PC-9 (cell line): ENCODE measurements around the gene CA12. TPM values are rescaled to one million over a fixed set of nuclear protein-coding genes. Genes with fewer than 3 reads are reported as not detected.

Experiments
- BruUV-seq: library from RNA; stranded (reverse); fragments of 400-500 nt; replicated peaks from 2 replicates; lab custom pipeline; 2021; lab: Mats Ljungman, UMichigan
- CTCF ChIA-PET: fragments of 300-600 bp; sonication (Branson Sonifier 250); formaldehyde crosslinking; loops from one replicate; lab custom pipeline; 2022; ENCODE audit warnings: antibody characterized with exemption; lab: Charles Lee
- POLR2A ChIA-PET: fragments of 300-600 bp; sonication (Branson Sonifier 250); formaldehyde crosslinking; loops from one replicate; lab custom pipeline; 2022; ENCODE audit warnings: antibody characterized with exemption; ENCODE audit not compliant: unreplicated experiment; lab: Charles Lee
- DNase-seq, 2 experiments: peaks; one replicate each; pipeline versions ENCODE4 v3.0.0 to v3.0.0-alpha.2; 2015 to 2022; ENCODE audit warnings: mixed read lengths in 1 of 2
- H2AFZ ChIP-seq: fragments of 200-600 bp; sonication (generic); 2 replicates; pipeline ENCODE4 v1.8.1; 2017; ENCODE audit warnings: antibody characterized with exemption
- H3F3A ChIP-seq: fragments of 200-600 bp; sonication (generic); 2 replicates; pipeline ENCODE4 v1.8.1; 2017; ENCODE audit warnings: antibody characterized with exemption, mild to moderate bottlenecking, low read depth; ENCODE audit not compliant: insufficient read depth
- H3K27ac ChIP-seq: fragments of 200-600 bp; sonication (generic); 2 replicates; pipeline ENCODE4 v1.6.1; 2016; ENCODE audit warnings: mixed run types
- H3K27me3 ChIP-seq: fragments of 200-600 bp; sonication (generic); 2 replicates; pipeline ENCODE4 v1.6.1; 2016; ENCODE audit warnings: low read depth, mixed run types; ENCODE audit not compliant: insufficient read depth
- H3K36me3 ChIP-seq: fragments of 200-600 bp; sonication (generic); 2 replicates; pipeline ENCODE4 v1.6.1; 2016; ENCODE audit warnings: low read depth, mixed run types
- H3K4me1 ChIP-seq: fragments of 200-600 bp; sonication (generic); replicated peaks from 2 replicates; pipeline ENCODE4 v1.6.1; 2016; ENCODE audit warnings: mixed run types; ENCODE audit not compliant: insufficient read depth
- H3K4me2 ChIP-seq: fragments of 200-600 bp; sonication (generic); 2 replicates; pipeline ENCODE4 v1.6.1; 2017; ENCODE audit warnings: mixed run types
- H3K4me3 ChIP-seq: fragments of 200-600 bp; sonication (generic); 2 replicates; pipeline ENCODE4 v1.6.1; 2016; ENCODE audit warnings: mixed run types
- H3K79me2 ChIP-seq: fragments of 200-600 bp; sonication (generic); 2 replicates; pipeline ENCODE4 v1.6.1; 2017; ENCODE audit warnings: low read depth, mixed run types
- H3K9me2 ChIP-seq: fragments of 200-600 bp; sonication (generic); 2 replicates; pipeline ENCODE4 v1.8.1; 2017; ENCODE audit warnings: mild to moderate bottlenecking; ENCODE audit not compliant: insufficient read depth
- H3K9me3 ChIP-seq: fragments of 200-600 bp; sonication (generic); 2 replicates; pipeline ENCODE4 v1.8.1; 2016; ENCODE audit warnings: low read depth; ENCODE audit not compliant: insufficient read depth
- H4K20me1 ChIP-seq: fragments of 200-600 bp; sonication (generic); 2 replicates; pipeline ENCODE4 v1.8.1; 2017; ENCODE audit not compliant: insufficient read depth
- EZH2 ChIP-seq: fragments of 200-600 bp; sonication (generic); IDR thresholded peaks from 2 replicates; pipeline ENCODE4 v1.8.0; 2017; ENCODE audit warnings: antibody characterized with exemption, low read depth
- intact Hi-C: fragments of 100-400 bp; cut with micrococcal nuclease; formaldehyde crosslinking; loops from one replicate; pipeline ENCODE4 v1.10.0; 2022; ENCODE audit not compliant: unreplicated experiment
- total RNA-seq: library from RNA; stranded (reverse); gene quantifications from 2 replicates; pipeline ENCODE4 v1.2.3, GENCODE V29; 2021
- TF ChIP-seq, protein P1 (sequence below): fragments of 200-600 bp; sonication (generic); conservative IDR thresholded peaks from 2 replicates; pipeline ENCODE4 v1.6.1; 2017; ENCODE audit warnings: mixed run types, antibody characterized with exemption, mild to moderate bottlenecking, moderate library complexity

Gene CA12
- total RNA-seq, 1 experiment from 2014 or later: 4.6 TPM

DNA sequence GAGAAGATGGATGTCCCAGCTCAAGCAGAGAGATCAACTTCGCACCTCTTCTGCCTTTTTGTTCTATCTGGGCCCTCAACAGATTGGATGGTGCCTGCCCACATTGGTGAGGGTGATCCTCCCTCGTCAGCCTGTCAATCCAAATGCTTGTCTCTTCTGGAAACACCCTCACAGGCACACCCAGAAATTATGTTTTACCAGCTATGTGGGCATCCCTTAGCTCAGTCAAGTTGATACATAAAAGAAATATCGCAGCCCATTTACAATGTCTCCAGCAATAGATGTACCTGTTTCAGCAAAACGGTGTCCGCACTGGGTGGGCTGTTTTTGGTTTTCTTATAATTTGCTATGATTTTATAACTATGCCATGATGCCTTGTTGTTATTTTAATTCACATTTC, 27.5 kb upstream of the CA12 start:
- Histone ChIP-seq H4K20me1 (no peaks in the 10 kb centered on the region), H3K9me3 (no peaks in the 10 kb centered on the region), H3K4me1 (no peaks in the 10 kb centered on the region), H3K27ac (no peak overlapping the region), H3K36me3 (no peaks in the 10 kb centered on the region), H2AFZ (no peak overlapping the region), H3F3A (no peaks in the 10 kb centered on the region), H3K9me2 (no peaks in the 10 kb centered on the region; the same call in 1 of the 2 replicates), H3K4me2 (no peak overlapping the region), H3K79me2 (no peaks in the 10 kb centered on the region), H3K4me3 (no peak overlapping the region), H3K27me3 (no peaks in the 10 kb centered on the region)
- CTCF ChIA-PET: no interaction called here
- POLR2A ChIA-PET: interaction anchor here (0.7 kb wide), 1 partner anchor 1432 kb away, joined by 4 read pairs; no protein-coding TSS in a partner anchor
- intact Hi-C loops: loop anchor here (10.0 kb wide), 1 partner anchor 254 kb away; the partner anchor contains the start of gene RPS27L
- BruUV-seq: no TSS peak
- no peak for TF ChIP-seq EZH2
- TF ChIP-seq, protein P1, sequence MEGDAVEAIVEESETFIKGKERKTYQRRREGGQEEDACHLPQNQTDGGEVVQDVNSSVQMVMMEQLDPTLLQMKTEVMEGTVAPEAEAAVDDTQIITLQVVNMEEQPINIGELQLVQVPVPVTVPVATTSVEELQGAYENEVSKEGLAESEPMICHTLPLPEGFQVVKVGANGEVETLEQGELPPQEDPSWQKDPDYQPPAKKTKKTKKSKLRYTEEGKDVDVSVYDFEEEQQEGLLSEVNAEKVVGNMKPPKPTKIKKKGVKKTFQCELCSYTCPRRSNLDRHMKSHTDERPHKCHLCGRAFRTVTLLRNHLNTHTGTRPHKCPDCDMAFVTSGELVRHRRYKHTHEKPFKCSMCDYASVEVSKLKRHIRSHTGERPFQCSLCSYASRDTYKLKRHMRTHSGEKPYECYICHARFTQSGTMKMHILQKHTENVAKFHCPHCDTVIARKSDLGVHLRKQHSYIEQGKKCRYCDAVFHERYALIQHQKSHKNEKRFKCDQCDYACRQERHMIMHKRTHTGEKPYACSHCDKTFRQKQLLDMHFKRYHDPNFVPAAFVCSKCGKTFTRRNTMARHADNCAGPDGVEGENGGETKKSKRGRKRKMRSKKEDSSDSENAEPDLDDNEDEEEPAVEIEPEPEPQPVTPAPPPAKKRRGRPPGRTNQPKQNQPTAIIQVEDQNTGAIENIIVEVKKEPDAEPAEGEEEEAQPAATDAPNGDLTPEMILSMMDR: no peak
- no peak for DNase-seq

DNA sequence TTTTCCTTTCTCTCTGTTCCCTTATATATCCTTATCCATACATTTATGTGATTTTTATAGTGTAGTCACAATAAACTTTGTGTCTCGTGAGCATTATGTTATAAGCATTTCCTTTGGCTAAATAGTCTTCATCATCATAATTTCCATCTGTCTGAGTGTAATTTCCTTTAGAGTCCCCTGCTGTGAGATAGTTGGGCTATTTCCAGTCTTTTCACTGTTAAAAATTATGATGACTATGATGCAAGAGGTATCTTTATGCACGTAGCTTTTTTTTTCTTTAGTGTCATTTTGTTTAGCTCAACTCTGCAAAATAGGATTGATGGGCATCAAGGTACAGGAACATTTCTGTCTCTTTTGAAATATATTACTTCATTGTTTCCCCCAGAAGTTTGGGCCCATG, 26.9 kb upstream of the CA12 start:
- Histone ChIP-seq H3K4me3 (no peak overlapping the region), H3K27me3 (no peaks in the 10 kb centered on the region), H2AFZ (no peak overlapping the region), H3K27ac (no peak overlapping the region), H4K20me1 (no peaks in the 10 kb centered on the region), H3K4me2 (no peak overlapping the region), H3K4me1 (no peaks in the 10 kb centered on the region), H3K9me3 (no peaks in the 10 kb centered on the region), H3F3A (no peaks in the 10 kb centered on the region), H3K9me2 (no peaks in the 10 kb centered on the region; the same call in 1 of the 2 replicates), H3K79me2 (no peaks in the 10 kb centered on the region), H3K36me3 (no peaks in the 10 kb centered on the region)
- ChIA-PET CTCF (no interaction called here), POLR2A (no interaction called here)
- intact Hi-C loops: loop anchor here (10.0 kb wide), 1 partner anchor 254 kb away; the partner anchor contains the start of gene RPS27L
- TF ChIP-seq EZH2: no peak
- TF ChIP-seq, protein P1: no peak
- no peak for DNase-seq
- BruUV-seq: no TSS peak

DNA sequence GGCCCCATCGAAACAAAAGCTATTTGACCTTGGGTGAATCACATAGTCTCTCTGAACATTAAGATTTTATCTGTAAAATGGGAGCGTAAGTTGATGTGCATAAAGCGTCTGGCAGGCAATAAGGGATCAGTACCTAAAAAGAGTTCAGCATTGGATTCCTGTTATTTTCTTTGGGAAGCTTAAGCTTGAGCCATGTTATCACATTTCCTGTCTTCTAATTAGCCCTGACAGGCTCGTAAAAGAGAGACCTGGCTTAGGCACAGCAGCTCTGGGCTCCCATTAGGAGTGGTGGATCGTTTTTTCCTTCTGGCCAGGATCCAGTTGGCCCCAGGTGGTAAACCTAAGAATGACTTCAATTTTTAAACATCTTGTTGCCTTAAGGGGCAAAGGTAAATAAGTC, 26.0 kb upstream of the CA12 start:
- Histone ChIP-seq H3K27ac (no peak overlapping the region), H3K27me3 (no peaks in the 10 kb centered on the region), H3K4me3 (no peak overlapping the region), H3K4me2 (no peak overlapping the region), H3K9me3 (no peaks in the 10 kb centered on the region), H3K9me2 (no peaks in the 10 kb centered on the region; the same call in 1 of the 2 replicates), H3K79me2 (no peaks in the 10 kb centered on the region), H3F3A (no peaks in the 10 kb centered on the region), H3K4me1 (no peaks in the 10 kb centered on the region), H3K36me3 (no peaks in the 10 kb centered on the region), H2AFZ (no peak overlapping the region), H4K20me1 (no peaks in the 10 kb centered on the region)
- POLR2A ChIA-PET: no interaction called here
- BruUV-seq: no TSS peak
- CTCF ChIA-PET: no interaction called here
- no peak for DNase-seq
- intact Hi-C loops: loop anchor here (10.0 kb wide), 1 partner anchor 253 kb away; the partner anchor contains the start of gene RPS27L
- no peak for TF ChIP-seq EZH2
- TF ChIP-seq, protein P1: no peak
